MM.1S (cell line): Measurements from ENCODE around the gene OSGIN1.

Experiments
- CTCF ChIP-seq: fragments of 300-600 bp; sonication (generic); IDR thresholded peaks from 2 replicates; pipeline ENCODE4 v1.5.1; 2016; ENCODE audit warnings: antibody characterized with exemption, low read length, mixed read lengths
- EZH2 ChIP-seq: fragments of 300-600 bp; sonication (generic); optimal IDR thresholded peaks from 2 replicates; pipeline ENCODE3; 2017; ENCODE audit warnings: low read depth, mild to moderate bottlenecking, antibody characterized with exemption, low read length, mixed read lengths
- EZH2phosphoT487 ChIP-seq: fragments of 300-600 bp; sonication (generic); IDR thresholded peaks from 2 replicates; pipeline ENCODE4 v1.6.1; 2018; ENCODE audit warnings: antibody characterized with exemption, low read length

- TF ChIP-seq CTCF: no peak
- no peak for TF ChIP-seq EZH2
- TF ChIP-seq EZH2phosphoT487: no peak
These were observed 48.7 kb downstream of the OSGIN1 start for GRCh38 chr16:84001726-84002125.
